Stimulated activated CD8-positive, alpha-beta memory T cell treated with anti-CD3 and anti-CD28 coated beads, Interleukin-4, amount 100 ng/mL, for 4 hours (primary cell): Measurements from ENCODE around the gene NAGK.
"Not testable (repeated sequence)": the region's sequence is repeated elsewhere in the genome, so short reads cannot be mapped to it uniquely, and the experiment has no call there.

Experiments
- DNase-seq, 2 donors: peaks; one replicate each; pipeline ENCODE4 v3.0.0-alpha.2; 2020; ENCODE audit warnings: low read depth in 2 of 2, low spot score in 1 of 2

Gene NAGK

DNA sequence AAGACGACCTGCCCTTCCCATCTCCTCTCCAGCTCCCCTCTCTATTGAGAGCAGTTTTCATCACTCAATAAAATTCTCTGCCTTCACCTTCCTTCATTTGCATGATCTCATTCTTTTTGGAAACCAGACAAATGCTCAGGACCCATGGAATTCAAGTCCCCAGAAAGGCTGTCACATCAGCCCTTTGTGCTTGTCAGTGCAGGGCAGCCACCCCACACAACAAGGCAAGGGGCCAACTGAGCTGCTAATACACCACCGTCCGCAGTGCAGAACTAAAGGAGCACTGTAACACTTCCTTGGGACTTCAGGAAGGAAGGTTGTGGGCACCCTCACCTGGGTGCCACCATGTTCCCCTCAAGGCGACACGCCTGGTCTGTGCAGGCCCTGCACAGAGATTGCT is 35.4 kb downstream of the NAGK start:
- no peak for DNase-seq

DNA sequence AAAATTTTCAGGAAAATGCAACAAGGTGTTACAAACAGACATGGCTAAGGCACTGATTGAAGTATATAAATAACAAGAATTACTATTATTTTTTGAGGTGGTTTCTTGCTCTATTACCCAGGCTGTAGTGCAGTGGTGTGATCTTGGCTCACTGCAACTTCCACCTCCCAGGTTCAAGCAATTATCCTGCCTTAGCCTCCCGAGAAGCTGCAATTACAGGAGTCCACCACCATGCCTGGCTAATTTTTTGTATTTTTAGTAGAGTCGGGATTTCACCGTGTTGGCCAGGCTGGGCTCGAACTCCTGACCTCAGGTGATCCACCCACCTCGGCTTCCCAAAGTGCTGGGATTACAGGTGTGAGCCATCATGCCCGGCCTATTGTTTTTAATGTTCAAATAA is 38.0 kb downstream of the NAGK start:
- DNase-seq = not testable (repeated sequence)

DNA sequence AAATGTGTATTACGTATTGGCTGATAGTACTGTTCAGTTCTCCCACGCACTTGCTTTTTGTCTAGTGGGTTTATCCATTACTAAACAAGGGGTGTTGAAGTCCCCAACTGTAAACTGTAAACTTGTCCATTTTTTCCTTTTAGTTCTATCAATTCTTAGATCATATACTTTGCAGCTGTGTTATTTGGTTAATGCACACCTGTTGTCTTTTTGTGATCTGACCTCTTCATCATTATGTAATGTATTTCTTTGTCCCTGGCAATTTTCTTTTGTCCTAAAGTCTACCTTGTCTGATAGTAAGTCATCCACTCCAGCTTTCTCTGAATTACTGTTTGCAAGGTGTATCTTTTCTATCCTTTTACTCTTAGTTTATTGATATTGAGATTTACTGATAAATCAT is 39.6 kb downstream of the NAGK start:
- DNase-seq = no peak

DNA sequence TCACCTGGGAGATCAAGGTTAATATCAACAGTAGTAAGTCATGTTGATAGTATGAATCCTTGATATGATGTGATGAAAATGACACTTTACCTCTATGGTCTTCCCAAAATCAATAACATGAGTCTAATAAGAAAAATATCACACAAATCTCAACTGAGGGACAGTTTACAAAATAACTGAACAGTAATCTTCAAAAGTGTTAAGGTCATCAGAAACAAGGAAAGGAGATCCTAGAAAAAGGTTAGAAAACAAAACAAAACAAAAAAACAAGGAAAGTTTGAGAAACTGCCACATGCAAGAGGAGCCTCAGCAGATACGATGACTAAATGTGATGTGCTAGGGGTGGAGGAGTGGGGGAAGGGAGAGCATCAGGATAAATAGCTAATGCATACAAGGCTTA is 45.4 kb downstream of the NAGK start:
- DNase-seq = no peak

DNA sequence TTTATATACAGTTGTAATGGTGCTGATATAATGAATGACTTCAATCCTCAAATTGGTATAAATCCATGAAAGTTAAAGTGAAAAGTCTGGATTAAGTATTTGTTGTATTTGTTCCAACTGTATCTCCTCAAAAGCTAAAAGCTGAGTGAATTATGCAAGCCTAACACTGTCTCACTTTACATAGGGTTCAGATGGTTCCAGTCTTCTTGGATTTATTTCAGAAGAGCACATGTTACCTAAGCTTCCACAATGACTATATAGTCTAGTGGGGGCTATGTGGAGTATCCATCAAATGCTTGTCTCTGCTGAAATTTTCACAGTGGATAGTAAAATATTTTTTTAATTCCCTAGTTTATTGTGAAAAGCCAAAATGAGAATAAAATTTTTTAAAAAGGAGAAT is 48.6 kb downstream of the NAGK start:
- no peak for DNase-seq

DNA sequence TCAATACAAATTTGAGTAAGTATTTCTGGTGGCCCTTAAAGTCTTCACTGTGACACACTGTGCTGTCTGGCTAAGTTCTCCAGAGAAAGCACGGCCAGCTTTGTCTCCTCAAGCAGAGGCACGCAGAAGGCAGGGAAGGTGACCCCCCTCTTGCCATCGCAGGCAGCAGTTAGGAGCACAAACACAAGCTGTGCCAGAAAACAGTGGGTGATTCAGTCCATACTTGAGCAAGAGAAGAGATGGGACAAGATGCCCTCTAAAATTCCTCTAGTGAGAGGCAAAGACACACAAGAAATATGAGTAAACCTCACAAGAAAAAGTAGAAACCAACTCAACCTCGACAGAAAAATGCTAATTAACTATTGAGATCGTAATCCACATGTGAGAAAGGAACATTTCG is 51.7 kb downstream of the NAGK start:
- DNase-seq = no peak

DNA sequence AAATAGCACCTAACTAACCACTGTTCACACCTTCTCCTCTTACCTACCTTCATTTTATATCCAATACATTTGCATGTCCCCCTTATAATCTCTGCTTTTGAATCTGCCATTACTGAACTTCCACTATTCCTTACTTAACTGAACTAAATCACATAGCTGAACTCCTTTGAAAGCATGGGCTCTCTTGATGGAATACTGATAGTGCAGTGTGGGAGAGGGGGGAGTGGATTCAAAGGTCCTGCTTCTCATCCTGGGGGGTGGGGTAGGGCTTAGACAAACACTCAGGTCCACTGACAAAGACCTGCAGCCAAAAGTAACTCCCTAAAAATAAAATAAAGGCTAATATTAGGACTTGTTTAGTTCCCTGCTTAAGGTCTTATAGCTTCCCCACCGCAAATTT is 53.0 kb downstream of the NAGK start:
- no peak for DNase-seq

DNA sequence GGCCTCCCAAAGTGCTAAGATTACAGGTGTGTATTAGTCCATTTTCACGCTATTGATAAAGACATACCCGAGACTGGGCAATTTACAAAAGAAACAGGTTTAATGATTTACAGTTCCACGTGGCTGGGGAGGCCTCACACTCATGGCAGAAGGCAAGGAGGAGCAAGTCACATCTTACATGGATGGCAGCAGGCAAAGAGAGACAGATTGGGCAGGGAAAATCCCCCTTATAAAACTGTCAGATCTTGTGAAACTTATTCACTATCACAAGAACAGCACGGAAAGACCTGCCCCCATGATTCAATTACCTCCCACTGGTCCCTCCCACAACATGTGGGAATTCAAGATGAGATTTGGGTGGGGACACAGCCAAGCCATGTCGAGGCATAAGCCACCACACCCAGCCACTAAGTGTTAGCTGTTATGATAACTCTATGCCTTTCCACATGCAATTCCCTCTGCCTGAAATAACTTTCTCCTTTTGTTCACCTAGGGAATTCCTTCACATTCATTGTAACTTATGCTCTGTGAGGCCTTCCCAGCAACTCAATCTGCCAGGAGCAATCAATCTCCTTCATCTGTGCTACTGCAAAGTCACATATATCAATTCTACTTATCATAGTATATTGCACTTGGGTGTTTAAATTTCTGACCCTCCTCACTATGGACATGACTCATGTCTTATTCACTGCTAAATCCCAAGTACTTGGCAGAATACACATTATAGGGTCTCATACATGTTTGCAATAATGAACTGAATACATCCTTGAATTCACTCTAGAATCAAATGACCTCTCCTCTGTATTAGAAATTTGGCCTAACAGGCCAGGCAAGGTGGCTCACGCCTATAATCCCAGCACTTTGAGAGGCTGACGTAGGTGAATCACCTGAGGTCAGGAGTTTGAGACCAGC is 54.2 kb downstream of the NAGK start:
- DNase-seq = no peak

DNA sequence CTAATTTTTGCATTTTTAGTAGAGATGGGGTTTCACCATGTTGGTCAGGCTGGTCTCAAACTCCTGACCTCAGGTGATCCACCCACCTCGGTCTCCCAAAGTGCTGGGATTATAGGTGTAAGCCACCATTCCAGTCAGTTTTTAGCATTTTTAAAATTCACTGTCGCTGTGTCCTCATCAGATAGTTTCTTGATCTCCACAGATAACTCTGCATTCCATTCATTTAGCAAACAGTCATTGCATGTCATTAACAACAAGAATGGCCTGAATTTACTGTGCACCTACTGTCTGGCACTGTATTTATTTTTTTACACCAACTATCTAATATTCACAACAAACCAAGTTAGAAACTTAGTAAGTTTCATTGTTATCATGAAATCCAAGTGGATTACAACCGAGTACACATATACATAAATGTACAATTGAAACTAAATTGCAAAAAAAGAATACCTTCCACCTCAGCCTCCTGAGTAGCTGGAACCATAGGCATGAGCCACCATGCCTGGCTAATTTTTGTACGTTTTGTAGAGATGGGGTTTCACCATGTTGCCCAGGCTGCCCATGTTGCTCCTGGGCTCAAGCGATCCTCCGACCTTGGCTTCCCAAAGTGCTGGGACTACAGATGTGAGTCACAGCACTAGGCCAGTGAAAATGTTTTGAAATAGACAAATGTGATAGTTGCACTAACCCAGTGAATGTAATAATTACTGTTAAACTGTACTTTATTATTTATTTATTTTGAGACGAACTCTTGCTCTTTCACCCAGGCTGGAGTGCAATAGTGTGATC is 57.3 kb downstream of the NAGK start:
- DNase-seq = no peak

DNA sequence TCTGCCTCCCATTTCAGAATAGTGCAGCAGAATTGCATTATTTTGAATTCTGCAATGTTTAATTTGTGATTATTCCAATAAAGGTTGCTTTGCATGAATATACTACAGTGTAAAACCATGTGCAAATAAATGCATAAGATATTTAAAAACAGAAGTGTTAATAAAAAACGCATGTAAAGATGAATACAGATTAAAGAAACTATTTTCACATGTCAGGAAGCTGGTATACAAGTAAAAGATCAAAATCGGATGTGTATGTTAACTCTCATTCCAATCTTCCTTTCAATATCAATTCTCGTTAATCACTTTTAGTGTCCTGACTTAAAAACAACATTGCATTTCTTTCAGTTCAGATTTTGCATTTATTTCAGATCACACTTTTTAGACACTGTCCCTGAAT is 58.5 kb downstream of the NAGK start:
- DNase-seq = no peak
